ENCODE measurements around the gene CIDEB.

- TF ChIP-seq CTCF (conservative IDR thresholded peaks at IDR 0.05; ENCODE audit: low read depth, low read length) (no peak), EZH2 (IDR thresholded peaks at IDR 0.05; ENCODE audit: borderline replicate concordance, low read depth, low read length, poor library complexity, severe bottlenecking) (no peak)
Observed at GRCh38 chr14:24356208-24356607, 48.4 kb upstream of the CIDEB start.

Measured in A673 (cell line).